ENCODE measurements around the gene ARHGAP4.

The ARHGAP4 gene

GRCh38 chrX:153882086-153882498 is 44.0 kb downstream of the ARHGAP4 start:
- DNase-seq (ENCODE audit: low read depth in 2 of 2), result no peak

DNA sequence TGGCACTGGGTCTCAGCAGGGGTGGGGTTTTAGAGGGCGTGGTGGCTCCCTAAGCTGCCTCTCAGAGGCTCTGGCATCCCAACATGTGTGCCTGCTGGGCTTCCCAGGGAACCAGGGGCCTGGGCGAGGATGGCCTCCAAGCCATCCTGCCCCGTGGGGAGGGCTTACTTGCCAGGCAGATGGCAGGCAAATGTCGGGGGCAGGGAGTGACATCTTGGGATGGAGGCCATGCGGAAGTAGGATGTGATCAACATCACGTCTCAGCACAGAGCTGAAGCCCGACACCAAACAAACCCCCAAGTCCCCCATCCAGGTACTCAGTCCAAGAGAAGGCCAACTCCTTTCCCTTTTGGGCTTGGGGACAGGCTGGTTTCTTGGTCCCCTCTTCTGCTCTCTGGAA is 44.8 kb downstream of the ARHGAP4 start:
- DNase-seq (ENCODE audit: low read depth in 2 of 2), result no peak

- no peak for DNase-seq (ENCODE audit: low read depth in 2 of 2)
Observed at GRCh38 chrX:153880440-153880815, 45.6 kb downstream of the ARHGAP4 start.

DNA sequence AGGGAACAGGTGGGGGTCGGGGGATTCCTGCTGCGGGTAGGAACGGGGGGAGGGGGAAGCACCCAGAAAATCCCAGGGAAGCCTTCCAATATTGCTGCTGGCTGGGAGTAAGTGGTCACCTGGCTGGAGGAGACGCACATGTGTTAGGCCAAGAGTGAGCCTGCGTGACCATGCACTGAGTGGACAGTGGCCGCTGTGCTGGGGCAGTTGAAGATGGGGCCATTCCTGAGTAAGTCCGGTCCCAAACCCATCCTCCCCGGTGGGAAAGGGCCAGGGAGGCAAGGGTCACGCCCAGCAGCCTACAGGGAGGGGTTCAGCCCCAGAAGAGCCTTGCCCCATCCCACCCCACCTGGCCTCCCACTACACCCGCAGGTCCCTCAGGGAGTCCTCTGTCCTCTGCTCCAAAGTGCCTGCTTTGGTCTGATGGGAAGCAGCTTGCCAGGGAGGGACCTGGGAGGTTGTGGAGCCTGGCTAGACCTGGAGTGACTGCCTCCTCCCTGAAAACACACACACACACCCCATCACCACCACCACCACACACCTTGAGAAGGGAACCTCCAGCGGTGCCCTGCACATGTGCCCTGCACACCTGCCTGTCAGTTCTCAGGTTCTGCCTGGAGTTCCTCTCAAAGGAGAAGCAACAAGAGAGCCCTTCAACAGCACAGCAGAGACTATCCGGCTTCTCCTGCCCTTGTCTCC is 46.2 kb downstream of the ARHGAP4 start:
- no peak for DNase-seq (ENCODE audit: low read depth in 2 of 2)

- no peak for DNase-seq (ENCODE audit: low read depth in 2 of 2)
Observed at GRCh38 chrX:153878969-153879653, 47.0 kb downstream of the ARHGAP4 start.

DNA sequence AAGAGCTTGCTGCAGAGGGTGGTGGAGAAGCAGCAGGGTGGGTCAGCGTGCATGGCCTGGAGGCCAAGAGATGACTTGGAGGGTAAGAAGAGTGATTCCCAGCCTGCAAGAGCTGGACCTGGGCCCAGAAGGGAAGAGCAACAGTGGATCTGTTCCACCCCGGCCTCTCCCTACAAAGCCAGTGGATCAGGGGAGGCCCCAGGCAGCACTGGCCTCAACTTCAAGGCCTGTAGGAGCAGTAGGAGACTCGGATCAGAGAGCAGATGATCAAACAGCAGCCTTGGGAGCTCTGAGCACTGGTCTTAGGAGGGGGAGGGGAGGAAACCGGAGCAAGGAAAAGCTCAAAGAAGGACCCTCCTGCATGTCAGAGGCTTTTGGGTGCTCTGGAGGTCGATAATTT is 47.7 kb downstream of the ARHGAP4 start:
- no peak for DNase-seq (ENCODE audit: low read depth in 2 of 2)

- no peak for DNase-seq (ENCODE audit: low read depth in 2 of 2)
Observed at GRCh38 chrX:153877571-153878261, 48.3 kb downstream of the ARHGAP4 start.

DNA sequence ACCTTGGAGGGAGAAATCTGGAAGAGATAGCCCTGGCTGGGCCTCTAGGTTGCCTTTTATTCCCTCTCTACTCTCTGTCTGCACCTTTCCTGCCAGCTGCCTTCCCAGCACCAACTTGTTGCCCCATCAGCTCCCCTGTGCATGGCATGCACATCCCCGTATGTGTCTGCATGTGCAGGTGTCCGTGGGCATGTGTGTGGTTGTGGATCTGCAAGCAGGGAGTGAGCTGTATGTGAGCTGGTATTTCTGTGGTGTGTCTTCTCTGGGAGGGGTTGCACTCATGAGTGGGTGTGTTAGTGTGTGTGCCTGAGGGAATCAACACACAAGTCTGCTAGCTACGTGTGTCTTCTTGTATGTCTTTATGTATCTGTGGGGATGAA is 50.0 kb downstream of the ARHGAP4 start:
- no peak for DNase-seq (ENCODE audit: low read depth in 2 of 2)

DNA sequence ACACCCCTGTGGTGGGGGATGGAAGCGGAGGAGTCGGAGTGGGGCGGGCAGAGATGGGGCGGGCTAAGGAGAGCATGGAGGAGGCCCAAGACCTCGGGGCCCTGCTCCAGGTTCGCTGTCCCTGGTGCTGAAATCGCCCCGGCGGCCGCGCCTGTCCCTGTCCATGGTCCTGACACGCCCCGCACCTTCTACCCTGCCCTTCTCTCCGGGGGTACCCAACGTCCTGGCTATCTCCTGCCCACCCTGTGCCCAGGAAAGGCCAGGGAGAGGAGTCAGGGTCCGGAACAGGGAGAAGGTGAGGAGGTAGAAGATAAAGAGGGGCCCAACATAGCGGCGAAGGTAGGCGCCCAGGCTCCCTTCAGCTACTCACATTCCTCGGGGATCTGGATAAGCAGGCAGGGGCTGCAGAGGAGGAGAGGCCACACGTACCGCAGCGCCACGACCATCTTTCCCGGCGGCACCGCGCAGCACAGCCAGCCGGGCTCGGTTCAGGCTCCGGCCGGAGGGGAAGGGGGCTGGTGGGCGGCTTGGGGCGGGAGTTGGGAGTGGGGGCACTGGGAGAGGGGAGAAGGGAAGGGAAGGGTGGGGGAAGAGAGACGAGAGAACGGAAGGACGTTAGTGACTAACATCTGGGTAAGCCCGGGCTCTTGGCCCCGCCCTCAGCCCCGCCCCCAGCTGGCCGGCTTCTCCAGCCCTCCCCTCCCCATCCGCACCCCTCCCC is 50.5 kb downstream of the ARHGAP4 start:
- DNase-seq (ENCODE audit: low read depth in 2 of 2), result peak; percentile 20 to 47

DNA sequence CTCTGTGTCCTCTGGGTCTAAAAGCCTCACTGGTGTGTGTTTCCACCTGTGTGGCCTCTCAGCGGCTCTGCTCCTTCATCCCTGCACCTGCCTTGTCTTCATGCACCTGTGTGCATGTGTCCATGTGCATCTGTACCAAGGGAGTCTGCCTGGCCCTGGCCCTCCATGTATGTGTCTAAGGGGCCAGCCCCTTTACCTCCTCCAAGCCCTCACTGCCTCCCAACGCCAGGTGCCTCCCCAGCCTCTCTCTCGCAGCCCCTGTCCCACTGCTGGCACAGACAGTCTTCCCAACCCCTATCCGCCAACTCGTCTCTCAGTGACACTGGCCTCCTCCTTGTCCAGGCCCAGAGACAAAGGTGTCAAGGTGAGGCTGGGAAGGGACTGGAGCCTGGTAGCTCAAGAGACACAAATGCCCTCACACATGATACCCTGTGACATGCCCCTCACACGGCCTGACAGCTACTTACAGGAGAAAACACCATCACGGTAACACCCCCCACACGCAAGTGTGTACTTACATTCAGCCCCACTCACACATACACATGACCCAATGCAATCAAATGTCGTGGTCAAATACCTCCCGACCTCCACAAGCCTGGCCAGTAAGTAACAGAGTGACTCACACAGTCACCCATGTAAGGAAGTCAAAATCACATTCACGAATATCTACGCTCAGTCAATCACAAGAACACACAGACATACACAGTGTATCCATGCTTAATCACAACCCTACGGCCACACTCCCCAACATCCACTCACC is 51.5 kb downstream of the ARHGAP4 start:
- DNase-seq (ENCODE audit: low read depth in 2 of 2), result no peak

- DNase-seq (ENCODE audit: low read depth in 2 of 2), result no peak
Observed at GRCh38 chrX:153874085-153874365, 52.0 kb downstream of the ARHGAP4 start.

- DNase-seq (ENCODE audit: low read depth in 2 of 2), result no peak
Observed at GRCh38 chrX:153873282-153874084, 52.6 kb downstream of the ARHGAP4 start.

- DNase-seq (ENCODE audit: low read depth in 2 of 2), result no peak
Observed at GRCh38 chrX:153871946-153872878, 53.9 kb downstream of the ARHGAP4 start.

- no peak for DNase-seq (ENCODE audit: low read depth in 2 of 2)
Observed at GRCh38 chrX:153871451-153871850, 54.6 kb downstream of the ARHGAP4 start.

DNA sequence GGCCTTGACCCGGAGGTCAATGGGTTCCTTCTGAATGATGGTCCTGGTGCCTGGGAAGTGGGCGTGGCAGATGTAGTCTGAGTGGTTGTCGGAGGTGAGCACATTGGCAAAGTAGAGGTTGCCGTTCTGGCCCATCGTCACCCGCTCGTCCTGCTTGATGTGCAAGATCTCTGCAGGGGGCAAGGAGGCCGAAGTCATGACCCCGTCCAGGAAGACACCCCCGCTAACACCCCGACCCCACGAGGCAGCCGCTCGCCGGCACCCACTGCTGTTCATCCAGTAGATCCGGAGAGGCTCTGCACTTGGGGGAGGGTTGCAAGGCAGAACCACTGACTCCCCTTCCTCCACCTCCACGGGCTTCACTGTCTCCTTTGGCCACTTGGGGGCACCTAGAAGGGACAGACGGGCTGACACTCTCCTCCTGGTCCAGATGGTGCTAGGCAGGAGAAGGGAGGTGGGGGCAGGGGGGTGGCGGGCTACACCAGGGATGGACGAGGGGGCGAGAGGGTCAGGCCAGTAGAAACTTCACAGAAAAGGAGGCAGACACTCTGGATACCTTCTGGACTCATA is 55.2 kb downstream of the ARHGAP4 start:
- DNase-seq (ENCODE audit: low read depth in 2 of 2), result no peak

- DNase-seq (ENCODE audit: low read depth in 2 of 2), result no peak
Observed at GRCh38 chrX:153870288-153870690, 55.8 kb downstream of the ARHGAP4 start.

DNA sequence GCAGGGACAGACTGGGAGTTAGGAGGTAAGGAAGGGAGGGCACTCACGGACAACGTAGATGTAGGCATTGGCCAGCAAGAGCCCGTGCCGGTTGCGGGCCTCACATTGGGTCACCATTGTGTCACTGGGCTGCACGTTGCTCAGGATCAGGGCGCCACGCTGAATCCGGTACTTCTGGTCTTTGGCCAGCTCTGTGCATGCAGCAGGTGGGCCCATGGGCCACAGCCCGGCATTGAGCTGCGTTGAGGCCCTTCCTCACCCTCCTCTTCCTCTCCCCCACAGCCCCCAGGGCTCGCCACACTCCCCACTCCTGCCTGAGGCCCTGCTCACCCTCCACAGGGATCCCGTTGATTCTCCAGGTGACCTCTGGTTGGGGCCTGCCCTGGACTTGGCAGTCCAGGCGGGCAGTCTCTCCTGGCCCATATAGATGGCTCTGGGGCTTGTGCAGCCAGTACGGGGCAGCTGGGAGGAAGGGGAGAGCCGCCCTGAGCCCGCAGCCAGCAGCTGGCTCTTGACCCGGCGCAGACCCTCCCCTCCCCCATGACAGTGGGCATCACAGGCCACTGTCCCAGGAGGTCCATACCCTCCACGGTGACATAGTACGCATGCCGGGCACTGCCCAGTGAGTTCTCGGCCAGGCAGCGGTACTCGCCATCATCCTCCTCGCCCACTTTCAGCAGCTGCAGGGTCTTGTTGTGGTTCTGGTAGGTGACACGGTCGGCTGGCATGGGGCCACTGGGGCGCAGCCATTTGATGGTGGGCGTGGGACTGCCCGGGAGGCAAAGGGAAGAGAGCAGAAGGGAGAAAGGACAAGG is 56.4 kb downstream of the ARHGAP4 start:
- DNase-seq (ENCODE audit: low read depth in 2 of 2), result no peak

- no peak for DNase-seq (ENCODE audit: low read depth in 2 of 2)
Observed at GRCh38 chrX:153868576-153869472, 57.2 kb downstream of the ARHGAP4 start.

Measured in stimulated activated CD4-positive, alpha-beta T cell treated with anti-CD3 and anti-CD28 coated beads, Interleukin-1b, Interleukin-23, amount 100 ng/mL, for 1 hour (primary cell).